Measurements from ENCODE around the gene RNF123.

Gene RNF123

DNA sequence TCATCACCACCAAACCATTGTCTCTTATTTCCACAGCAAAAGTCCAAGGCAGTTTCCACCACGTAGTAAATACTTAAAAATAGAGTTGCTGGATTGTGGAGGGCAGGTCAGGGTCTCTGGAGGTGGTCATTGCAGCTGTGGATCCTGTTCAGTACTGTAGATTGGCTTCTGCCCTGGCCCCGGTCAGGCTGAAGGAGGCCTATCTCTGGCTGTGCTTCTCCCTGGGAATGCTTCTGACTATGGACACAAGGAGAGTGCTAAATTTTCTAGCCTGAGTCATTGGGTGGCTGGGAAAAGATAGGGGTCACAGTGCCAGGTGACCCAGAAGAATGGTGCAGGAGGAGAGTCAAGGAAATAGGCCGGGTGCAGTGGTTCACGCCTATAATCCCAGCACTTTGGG, 60.7 kb downstream of the RNF123 start:
- no peak for DNase-seq (ENCODE audit: low read depth)

DNA sequence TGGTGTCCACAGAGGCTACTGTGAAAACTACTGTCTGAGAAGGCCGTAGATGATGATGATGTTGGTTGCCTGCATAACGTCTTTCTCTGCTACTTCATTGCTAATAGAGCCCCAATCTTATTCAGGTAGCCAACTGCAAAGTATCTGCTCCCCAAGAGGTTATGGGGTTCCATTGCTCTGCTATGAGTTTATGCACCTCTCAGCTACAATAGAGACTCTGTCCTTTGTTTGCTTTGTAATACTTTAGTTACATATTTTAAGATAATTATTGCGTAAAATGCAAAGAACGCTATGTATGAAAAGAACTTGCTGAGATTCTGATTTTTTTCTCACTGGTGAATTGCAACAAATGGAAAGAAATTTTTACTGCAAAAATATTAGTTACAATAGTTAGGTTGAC, 62.1 kb downstream of the RNF123 start:
- DNase-seq (ENCODE audit: low read depth), result no peak

DNA sequence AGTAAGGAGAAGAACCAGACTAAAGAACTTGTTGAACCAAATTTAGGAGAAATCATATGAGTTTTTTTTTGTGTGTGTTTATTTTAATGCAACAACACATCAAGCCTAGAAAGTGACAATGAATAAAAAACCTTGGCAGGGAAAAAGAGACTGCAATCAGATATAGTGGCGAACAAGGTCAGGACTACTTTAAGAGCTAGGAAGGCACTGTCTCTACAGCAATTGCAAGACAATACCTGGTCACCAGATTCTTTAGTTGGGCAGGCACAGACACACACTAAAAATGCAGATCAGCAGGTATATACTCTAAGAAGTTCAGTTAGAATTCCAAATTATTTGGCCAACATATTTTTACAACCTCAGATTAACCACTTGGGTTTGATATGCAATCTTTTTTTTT, 65.2 kb downstream of the RNF123 start:
- no peak for DNase-seq (ENCODE audit: low read depth)

DNA sequence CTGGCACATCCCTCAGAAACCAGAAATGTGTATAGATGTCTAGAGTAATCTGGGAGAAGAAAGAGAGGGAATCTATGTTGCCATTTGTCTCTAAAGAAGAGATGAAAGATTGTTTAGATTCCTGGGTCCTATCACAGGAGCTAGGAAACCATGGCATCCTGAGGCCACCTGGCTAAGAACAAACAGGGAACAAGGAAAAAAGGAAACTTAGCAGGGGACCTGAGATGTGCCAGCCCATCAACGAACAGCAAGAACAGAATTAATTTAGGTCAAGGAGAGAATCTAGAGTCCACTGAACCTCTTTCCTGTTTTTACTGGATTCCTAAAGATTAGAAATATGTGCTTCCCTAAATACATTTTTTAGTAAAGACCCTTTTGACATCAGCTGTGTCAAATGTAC, 66.7 kb downstream of the RNF123 start:
- DNase-seq (ENCODE audit: low read depth), result no peak

DNA sequence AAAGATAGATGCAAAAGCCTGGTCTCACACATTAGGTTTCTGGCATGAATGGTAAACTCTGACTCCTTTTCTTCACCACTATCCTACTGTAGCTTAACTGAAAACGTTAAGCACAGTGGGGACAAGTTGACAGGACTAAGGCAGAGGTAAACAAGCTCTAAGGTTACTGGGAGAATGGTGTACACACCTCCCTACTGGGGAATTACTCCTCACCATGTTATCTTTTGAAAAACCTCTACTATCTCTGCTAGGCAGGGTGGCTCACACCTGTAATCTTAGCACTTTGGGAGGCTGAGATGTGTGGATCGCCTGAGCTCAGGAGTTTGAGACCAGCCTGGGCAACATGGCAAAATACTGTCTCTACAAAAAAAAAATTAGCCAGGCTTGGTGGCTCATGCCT, 67.8 kb downstream of the RNF123 start:
- no peak for DNase-seq (ENCODE audit: low read depth)

DNA sequence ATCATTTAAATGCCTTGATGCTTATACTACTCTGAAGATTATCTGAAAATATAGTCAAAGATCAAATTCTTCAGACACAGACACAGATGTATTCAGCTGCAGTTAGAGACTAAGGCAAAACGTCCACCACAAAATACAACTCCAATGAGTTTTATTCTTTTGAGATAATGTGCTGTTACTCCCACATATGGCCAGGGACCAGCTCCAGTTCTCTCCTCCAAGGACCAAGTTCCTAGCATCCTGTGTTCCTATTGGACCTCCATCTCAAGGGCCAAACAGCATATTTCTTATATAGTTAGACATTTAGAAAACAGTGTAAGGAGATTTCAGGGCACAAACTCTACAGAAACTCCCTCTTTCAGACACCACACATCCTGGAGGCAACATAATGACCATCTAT, 69.9 kb downstream of the RNF123 start:
- DNase-seq (ENCODE audit: low read depth), result no peak

DNA sequence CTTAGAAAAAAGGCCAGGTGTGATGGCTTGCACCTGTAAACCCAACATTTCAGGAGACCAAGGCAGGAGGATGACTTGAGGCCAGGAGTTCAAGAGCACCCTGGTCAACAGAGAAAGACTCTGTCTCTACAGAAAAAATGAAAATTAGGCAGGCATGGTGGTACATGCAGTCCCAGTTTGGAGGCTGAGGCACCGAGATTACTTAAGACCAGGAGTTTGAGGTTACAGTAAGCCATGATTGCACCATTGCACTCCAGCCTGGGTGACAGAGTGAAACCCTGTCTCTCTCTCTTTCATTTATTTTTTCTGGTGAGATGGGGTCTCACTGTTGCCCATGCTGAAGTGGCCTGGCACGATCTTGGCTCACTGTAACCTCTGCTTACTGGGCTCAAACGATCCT, 72.3 kb downstream of the RNF123 start:
- no peak for DNase-seq (ENCODE audit: low read depth)

DNA sequence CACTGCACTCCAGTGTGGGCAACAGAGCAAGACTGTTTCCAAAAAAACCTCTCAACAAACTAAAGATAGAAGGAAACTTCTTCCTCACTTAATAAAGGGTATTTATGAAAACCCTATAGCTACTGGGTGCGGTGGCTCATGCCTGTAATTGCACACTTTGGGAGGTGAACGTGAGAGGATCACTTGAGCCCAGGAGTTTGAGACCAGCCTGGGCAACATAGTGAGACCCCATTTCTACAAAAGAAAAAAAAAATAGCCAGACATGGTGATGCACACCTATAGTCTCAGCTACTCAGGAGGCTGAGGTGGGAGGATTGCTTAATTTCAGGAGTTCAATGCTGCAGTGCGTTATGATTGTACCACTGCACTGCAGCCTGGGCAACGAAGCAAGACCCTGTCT, 74.6 kb downstream of the RNF123 start:
- no peak for DNase-seq (ENCODE audit: low read depth)

DNA sequence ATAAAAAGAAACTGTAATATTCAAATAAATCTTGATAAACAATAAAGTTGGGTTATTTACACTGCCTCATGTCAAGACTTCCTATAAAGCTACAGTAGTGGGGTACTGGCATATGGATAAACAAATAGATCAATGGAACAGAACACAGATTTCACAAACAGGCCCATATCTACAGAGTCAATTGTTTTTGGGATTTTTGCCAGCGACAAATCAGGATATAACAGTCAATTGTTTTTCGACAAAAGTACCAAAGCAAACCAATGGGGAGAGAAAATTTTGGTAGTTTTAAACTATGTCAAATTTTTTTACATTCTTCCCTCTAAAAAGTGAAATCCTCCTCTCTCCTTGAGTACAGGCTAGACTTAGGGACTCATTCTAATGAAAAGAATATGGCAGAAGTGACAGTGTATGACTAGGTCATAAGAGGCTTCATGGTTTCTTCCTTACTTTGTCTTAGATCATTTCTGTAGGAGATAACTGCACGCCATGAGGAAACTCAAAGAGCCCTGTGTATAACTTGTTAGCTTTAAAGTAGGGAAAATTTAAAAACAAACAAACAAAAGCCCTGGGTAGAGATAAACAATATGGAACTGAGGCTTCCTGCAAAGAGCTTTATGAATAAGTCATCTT, 80.0 kb downstream of the RNF123 start:
- DNase-seq (ENCODE audit: low read depth), result no peak

DNA sequence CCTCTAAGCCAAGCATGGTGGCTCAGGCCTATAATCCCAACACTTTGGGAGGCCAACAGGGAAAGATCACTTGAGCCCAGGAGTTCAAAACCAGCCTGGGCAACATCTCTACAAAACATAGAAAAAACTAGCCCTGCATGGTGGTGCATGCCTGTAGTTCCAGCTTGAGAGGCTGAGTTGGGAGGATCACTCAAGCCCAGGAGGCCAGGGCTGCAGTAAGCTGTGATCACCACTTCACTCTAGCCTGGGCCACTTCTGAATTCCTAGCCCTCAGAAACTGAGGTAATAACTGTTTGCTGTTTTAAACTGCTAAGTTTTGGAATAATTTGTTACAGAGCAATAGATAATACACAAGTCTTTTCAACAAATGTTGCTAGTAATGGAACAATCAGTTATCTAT, 80.6 kb downstream of the RNF123 start:
- no peak for DNase-seq (ENCODE audit: low read depth)

Data from stimulated activated CD8-positive, alpha-beta memory T cell treated with anti-CD3 and anti-CD28 coated beads, Interleukin-15, amount 100 ng/mL, for 1 hour (primary cell).